ENCODE measurements around the gene FLYWCH2.

Gene FLYWCH2

DNA sequence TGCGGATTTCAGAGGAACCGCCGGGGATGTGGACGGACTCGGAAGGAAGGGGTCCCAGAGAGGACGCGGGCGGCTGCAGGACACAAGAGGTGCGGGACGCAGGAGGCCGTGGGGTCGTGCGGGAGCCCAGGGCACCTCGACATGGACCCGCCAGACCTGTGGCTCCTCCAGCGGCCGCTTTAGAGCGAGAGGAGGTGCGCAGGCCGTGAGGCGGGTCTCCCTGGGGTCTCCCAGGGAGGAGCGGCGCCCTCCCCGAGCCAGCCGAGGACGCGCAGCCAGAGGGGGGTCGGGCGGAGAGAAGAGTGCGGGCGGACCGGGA is 21.9 kb downstream of the FLYWCH2 start (continued):
- TF ChIP-seq ZNF248 (tag by site-specific recombination; IDR thresholded peaks at IDR 0.05) (no peak), SP7 (tag by site-specific recombination; IDR thresholded peaks at IDR 0.05) (no peak), SCRT1 (tag by site-specific recombination; IDR thresholded peaks at IDR 0.05; ENCODE audit: borderline replicate concordance) (peak; percentile 69), ZNF121 (tag by site-specific recombination; IDR thresholded peaks at IDR 0.05) (no peak), YY2 (tag by site-specific recombination; IDR thresholded peaks at IDR 0.05) (peak; percentile 22; the same call in 1 of the 2 replicates), ZNF747 (tag by site-specific recombination; IDR thresholded peaks at IDR 0.05) (no peak), OSR2 (tag by site-specific recombination; IDR thresholded peaks at IDR 0.05) (no peak), ZNF501 (tag by site-specific recombination; IDR thresholded peaks at IDR 0.05) (peak; percentile 61; the same call in 1 of the 2 replicates), ZNF549 (tag by site-specific recombination; IDR thresholded peaks at IDR 0.05) (no peak), FEZF1 (tag by site-specific recombination; IDR thresholded peaks at IDR 0.05) (no peak), YY1 (tag by site-specific recombination; IDR thresholded peaks at IDR 0.05) (no peak), PRDM4 (tag by site-specific recombination; IDR thresholded peaks at IDR 0.05) (0 out of 2 replicates have a peak, but pooled peaks have one; percentile 6), HOXD13 (CRISPR knock-in tag; IDR thresholded peaks at IDR 0.05; ENCODE audit: borderline replicate concordance) (0 out of 2 replicates have a peak, but pooled peaks have one; percentile 20), ZNF341 (tag by site-specific recombination; IDR thresholded peaks at IDR 0.05; ENCODE audit: low read depth) (peak; percentile 56), ZNF175 (tag by site-specific recombination; IDR thresholded peaks at IDR 0.05) (no peak), ZBTB44 (tag by site-specific recombination; IDR thresholded peaks at IDR 0.05) (no peak), ZNF266 (tag by site-specific recombination; IDR thresholded peaks at IDR 0.05; ENCODE audit: low read depth) (no peak), ZNF133 (tag by site-specific recombination; IDR thresholded peaks at IDR 0.05) (no peak)
- TF ChIP-seq, protein P1, sequence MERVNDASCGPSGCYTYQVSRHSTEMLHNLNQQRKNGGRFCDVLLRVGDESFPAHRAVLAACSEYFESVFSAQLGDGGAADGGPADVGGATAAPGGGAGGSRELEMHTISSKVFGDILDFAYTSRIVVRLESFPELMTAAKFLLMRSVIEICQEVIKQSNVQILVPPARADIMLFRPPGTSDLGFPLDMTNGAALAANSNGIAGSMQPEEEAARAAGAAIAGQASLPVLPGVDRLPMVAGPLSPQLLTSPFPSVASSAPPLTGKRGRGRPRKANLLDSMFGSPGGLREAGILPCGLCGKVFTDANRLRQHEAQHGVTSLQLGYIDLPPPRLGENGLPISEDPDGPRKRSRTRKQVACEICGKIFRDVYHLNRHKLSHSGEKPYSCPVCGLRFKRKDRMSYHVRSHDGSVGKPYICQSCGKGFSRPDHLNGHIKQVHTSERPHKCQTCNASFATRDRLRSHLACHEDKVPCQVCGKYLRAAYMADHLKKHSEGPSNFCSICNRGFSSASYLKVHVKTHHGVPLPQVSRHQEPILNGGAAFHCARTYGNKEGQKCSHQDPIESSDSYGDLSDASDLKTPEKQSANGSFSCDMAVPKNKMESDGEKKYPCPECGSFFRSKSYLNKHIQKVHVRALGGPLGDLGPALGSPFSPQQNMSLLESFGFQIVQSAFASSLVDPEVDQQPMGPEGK (tag by site-specific recombination; IDR thresholded peaks at IDR 0.05): no peak
- TF ChIP-seq, protein P2, sequence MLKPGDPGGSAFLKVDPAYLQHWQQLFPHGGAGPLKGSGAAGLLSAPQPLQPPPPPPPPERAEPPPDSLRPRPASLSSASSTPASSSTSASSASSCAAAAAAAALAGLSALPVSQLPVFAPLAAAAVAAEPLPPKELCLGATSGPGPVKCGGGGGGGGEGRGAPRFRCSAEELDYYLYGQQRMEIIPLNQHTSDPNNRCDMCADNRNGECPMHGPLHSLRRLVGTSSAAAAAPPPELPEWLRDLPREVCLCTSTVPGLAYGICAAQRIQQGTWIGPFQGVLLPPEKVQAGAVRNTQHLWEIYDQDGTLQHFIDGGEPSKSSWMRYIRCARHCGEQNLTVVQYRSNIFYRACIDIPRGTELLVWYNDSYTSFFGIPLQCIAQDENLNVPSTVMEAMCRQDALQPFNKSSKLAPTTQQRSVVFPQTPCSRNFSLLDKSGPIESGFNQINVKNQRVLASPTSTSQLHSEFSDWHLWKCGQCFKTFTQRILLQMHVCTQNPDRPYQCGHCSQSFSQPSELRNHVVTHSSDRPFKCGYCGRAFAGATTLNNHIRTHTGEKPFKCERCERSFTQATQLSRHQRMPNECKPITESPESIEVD (tag by site-specific recombination; IDR thresholded peaks at IDR 0.05): no peak
- TF ChIP-seq, protein P3, sequence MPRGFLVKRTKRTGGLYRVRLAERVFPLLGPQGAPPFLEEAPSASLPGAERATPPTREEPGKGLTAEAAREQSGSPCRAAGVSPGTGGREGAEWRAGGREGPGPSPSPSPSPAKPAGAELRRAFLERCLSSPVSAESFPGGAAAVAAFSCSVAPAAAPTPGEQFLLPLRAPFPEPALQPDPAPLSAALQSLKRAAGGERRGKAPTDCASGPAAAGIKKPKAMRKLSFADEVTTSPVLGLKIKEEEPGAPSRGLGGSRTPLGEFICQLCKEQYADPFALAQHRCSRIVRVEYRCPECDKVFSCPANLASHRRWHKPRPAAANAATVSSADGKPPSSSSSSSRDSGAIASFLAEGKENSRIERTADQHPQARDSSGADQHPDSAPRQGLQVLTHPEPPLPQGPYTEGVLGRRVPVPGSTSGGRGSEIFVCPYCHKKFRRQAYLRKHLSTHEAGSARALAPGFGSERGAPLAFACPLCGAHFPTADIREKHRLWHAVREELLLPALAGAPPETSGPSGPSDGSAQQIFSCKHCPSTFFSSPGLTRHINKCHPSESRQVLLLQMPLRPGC (tag by site-specific recombination; IDR thresholded peaks at IDR 0.05): no peak
- TF ChIP-seq, protein P4, sequence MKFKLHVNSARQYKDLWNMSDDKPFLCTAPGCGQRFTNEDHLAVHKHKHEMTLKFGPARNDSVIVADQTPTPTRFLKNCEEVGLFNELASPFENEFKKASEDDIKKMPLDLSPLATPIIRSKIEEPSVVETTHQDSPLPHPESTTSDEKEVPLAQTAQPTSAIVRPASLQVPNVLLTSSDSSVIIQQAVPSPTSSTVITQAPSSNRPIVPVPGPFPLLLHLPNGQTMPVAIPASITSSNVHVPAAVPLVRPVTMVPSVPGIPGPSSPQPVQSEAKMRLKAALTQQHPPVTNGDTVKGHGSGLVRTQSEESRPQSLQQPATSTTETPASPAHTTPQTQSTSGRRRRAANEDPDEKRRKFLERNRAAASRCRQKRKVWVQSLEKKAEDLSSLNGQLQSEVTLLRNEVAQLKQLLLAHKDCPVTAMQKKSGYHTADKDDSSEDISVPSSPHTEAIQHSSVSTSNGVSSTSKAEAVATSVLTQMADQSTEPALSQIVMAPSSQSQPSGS (tag by site-specific recombination; IDR thresholded peaks at IDR 0.05; ENCODE audit: low read depth): no peak
- TF ChIP-seq, protein P5, sequence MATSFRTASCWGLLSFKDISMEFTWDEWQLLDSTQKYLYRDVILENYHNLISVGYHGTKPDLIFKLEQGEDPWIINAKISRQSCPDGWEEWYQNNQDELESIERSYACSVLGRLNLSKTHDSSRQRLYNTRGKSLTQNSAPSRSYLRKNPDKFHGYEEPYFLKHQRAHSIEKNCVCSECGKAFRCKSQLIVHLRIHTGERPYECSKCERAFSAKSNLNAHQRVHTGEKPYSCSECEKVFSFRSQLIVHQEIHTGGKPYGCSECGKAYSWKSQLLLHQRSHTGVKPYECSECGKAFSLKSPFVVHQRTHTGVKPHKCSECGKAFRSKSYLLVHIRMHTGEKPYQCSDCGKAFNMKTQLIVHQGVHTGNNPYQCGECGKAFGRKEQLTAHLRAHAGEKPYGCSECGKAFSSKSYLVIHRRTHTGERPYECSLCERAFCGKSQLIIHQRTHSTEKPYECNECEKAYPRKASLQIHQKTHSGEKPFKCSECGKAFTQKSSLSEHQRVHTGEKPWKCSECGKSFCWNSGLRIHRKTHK (tag by site-specific recombination; IDR thresholded peaks at IDR 0.05): no peak

Measured in HEK293 (cell line).